ENCODE results near the gene TATDN2. TPM values are rescaled to one million over a fixed set of nuclear protein-coding genes. Genes with fewer than 3 reads are reported as not detected.
A peak's percentile ranks its signal among the peaks of the same experiment; 100 is the strongest.

Gene TATDN2
- total RNA-seq, 4 donors from 2014 or later = 15.9 to 55.7 (median 26.7) TPM

DNA sequence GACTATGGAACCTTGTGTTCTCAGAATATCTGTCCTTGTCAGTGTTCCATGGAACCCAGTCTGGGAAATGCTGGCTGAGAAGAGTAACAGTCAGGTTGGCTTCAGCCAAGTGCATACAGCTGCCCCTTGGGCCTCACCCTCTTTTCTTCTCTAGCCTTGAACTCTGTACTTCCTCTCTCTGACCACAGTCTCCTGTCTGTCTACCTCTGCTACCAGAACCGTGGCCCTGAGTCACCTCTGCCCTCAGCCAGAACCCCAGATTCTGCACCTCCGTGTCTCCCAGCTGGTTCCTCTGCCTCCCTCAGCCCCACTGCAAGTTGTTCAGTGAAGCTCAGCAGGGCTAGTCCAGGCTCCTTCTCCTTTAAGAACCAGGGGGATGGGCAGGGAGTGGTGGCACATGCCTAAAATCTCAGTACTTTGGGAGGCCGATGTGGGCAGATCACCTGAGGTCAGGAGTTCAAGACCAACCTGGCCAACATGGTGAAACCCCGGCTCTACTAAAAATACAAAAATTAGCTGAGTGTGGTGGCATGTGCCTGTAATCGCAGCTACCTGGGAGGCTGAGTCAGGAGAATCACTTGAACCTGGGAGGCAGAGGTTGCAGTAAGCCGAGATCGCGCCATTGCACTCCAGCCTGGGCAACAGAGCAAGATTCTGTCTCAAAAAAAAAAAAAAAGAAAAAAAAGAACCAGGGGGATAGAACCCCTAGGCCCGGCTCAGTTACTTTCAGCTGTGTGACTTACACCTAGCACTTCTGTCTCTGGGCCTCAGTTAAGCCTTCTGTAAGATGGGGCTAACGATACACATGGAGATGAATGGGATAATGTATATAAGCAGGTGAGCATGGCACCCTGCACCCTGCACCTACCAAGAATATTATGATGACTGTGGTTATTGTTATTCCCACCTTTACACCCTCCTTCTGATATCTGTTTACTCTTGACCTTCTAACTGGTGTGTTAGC, 24.3 kb upstream of the TATDN2 start:
- no peaks in the 10 kb centered on the region for H3K9me3 ChIP-seq
- no peaks in the 10 kb centered on the region for H3K4me1 ChIP-seq
- DNase-seq = no peak
- intact Hi-C loops (cut with DNase I; ENCODE audit: low total_unique reads) = no loop called here
- no peak for TF ChIP-seq POLR2A (IDR thresholded peaks at IDR 0.05)
- TF ChIP-seq, protein P1, sequence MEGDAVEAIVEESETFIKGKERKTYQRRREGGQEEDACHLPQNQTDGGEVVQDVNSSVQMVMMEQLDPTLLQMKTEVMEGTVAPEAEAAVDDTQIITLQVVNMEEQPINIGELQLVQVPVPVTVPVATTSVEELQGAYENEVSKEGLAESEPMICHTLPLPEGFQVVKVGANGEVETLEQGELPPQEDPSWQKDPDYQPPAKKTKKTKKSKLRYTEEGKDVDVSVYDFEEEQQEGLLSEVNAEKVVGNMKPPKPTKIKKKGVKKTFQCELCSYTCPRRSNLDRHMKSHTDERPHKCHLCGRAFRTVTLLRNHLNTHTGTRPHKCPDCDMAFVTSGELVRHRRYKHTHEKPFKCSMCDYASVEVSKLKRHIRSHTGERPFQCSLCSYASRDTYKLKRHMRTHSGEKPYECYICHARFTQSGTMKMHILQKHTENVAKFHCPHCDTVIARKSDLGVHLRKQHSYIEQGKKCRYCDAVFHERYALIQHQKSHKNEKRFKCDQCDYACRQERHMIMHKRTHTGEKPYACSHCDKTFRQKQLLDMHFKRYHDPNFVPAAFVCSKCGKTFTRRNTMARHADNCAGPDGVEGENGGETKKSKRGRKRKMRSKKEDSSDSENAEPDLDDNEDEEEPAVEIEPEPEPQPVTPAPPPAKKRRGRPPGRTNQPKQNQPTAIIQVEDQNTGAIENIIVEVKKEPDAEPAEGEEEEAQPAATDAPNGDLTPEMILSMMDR (IDR thresholded peaks at IDR 0.05) = no peak
- no peak overlapping the region for H3K27ac ChIP-seq
- H3K27me3 ChIP-seq = no peaks in the 10 kb centered on the region
- no peak overlapping the region for H3K4me3 ChIP-seq
- H3K36me3 ChIP-seq = no peaks in the 10 kb centered on the region

DNA sequence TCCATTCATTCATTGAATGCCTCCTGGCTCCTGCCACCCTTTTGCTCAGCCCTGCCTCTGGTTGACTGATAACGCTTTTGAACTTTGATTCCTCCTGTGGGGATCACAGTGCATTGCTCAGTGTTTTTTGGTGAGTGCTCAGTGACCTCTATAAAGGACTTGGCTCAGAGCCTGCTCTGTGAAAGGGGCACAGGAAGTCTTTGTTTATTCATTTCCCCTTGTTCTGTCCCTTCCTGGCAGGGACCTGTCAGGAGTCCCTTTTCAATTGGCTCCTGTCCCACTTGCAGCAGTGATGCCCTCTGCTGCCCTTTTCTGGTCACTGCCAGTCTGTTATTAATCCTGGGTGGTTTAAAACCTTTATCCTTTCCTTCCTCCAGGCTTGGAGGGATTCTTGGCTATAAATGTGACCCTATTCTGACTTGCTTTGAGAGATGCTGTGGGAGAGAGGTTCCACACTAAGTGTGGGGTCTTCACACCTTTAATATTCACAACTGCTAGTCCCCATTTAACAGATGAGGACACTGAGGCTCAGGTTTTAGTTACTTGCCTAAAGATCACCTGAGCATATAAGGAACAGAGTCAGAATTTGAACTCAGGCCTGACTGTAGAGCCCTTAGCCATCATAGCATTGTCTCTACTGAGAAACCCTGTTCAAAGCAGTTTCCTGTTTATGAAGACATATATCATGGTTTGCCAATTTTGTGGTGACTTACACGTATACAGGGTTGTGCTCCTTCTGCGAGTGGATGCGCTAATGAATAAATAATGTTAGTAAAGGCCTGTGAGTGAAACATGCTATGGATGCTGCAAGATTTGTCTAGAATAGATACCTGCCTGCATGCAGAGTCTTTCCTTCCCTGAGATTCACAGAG, 23.2 kb upstream of the TATDN2 start:
- no peak overlapping the region for H3K27ac ChIP-seq
- no peaks in the 10 kb centered on the region for H3K27me3 ChIP-seq
- TF ChIP-seq, protein P1 (IDR thresholded peaks at IDR 0.05) = peak; percentile 63 to 78 (median 77)
- TF ChIP-seq POLR2A (IDR thresholded peaks at IDR 0.05) = no peak

DNA sequence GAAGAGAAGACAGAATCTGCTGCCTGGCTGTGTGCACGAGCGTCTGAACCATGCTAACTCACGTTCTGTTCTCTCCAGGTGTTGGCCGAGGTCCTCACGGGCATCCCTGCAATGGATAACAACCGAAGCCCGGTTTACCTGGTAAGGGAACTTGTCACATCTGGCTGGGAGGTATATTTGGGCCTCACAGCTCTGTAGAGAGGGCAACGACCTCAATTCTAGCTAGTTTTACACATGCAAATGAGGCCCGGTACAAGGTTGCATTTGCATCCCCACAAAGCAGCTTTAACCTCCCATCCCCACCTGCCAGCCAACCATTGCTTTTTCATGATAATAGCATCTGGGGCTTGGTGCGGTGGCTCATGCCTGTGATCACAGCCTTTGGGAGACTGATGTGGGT, 22.0 kb upstream of the TATDN2 start:
- Histone ChIP-seq H3K9me3 (no peaks in the 10 kb centered on the region), H3K36me3 (no peaks in the 10 kb centered on the region), H3K27me3 (no peaks in the 10 kb centered on the region), H3K4me3 (no peak overlapping the region), H3K4me1 (no peaks in the 10 kb centered on the region), H3K27ac (no peak overlapping the region)
- intact Hi-C loops (cut with DNase I; ENCODE audit: low total_unique reads) = no loop called here
- no peak for DNase-seq
- no peak for TF ChIP-seq POLR2A (IDR thresholded peaks at IDR 0.05)
- TF ChIP-seq, protein P1 (IDR thresholded peaks at IDR 0.05) = no peak

More for the DNA sequence above, 23.2 kb upstream of the TATDN2 start:
- H3K4me3 ChIP-seq = no peak overlapping the region
- no peaks in the 10 kb centered on the region for H3K4me1 ChIP-seq
- no peaks in the 10 kb centered on the region for H3K36me3 ChIP-seq
- intact Hi-C loops (cut with DNase I; ENCODE audit: low total_unique reads) = no loop called here
- peak; percentile 58 to 66 for DNase-seq
- no peaks in the 10 kb centered on the region for H3K9me3 ChIP-seq

DNA sequence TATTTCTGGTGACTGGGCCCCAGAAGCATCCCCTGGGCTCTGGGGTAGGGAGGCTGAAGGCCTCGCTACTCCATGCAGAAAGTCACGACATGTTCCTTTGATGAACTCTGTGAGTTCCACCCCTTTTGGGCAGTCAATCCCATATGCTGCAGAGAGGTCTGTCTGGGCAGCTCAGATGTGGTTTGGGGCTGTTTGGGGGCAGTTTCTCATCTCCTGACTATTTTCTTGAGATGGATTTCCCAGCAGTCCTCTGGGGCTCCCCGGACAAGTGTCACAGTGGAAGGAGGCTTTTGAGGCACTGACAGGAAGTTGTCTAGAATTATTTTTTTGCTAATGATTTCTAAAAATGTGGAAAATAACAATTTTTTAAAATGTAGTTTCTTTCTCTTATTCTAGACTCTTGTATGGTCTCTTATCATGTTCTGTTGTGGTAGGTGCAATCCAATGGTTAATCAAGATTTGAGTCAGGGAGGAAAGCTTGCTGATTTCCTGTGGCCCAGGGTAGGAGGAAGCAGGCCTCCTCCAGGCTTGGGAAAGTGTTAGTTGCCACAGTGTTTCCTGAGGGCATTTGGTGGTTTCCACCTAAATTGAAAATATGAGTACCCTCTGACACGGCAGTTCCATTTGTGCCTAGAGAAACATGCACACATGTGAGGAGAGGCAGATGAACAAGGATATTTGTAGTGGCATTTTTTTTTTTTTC, 19.9 kb upstream of the TATDN2 start:
- Histone ChIP-seq H3K36me3 (no peaks in the 10 kb centered on the region), H3K4me1 (no peaks in the 10 kb centered on the region), H3K4me3 (no peak overlapping the region), H3K27ac (no peak overlapping the region), H3K27me3 (no peaks in the 10 kb centered on the region), H3K9me3 (no peaks in the 10 kb centered on the region)
- DNase-seq = no peak
- TF ChIP-seq POLR2A (IDR thresholded peaks at IDR 0.05) = no peak
- TF ChIP-seq, protein P1 (IDR thresholded peaks at IDR 0.05) = no peak
- intact Hi-C loops (cut with DNase I; ENCODE audit: low total_unique reads) = no loop called here

Measured in uterus (tissue), 4 donors.